ACHN (cell line): ENCODE results near the gene GNRHR.
A peak's percentile ranks its signal among the peaks of the same experiment; 100 is the strongest.
"Not testable (repeated sequence)": the region's sequence is repeated elsewhere in the genome, so short reads cannot be mapped to it uniquely, and the experiment has no call there.

ENCODE experiments used
- DNase-seq: peaks from one replicate; pipeline ENCODE4 v3.0.0-alpha.2; 2015
- in situ Hi-C: cut with HindIII; loops from 2 replicates; pipeline ENCODE4 v1.10.0; 2017; ENCODE audit warnings: low sequenced_read_pairs, low pct_ligation_motif_present, low pct_unique_long_range_greater_than_20kb

Gene GNRHR

DNA sequence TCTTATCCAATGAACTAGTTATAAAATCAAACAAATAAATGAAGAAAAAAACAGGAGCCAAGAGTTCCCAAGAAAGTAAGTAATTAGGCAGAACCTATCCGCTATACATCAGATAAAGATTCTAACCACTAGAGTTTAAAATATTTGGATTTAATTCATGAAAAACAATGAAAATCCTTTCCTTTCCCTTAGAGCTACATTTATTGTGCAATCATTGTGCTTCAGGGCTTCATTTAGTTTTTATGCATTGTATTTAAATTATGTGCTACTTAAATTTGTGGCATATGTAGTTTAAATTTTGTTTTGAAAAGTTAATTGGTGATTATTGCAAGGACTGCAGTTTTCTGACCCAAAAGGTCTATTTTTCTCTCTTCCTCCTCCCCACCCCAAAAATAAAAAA, 17.9 kb downstream of the GNRHR start:
- DNase-seq: no peak
- in situ Hi-C loops: no loop called here

GRCh38 chr4:67735325-67735724, 18.9 kb downstream of the GNRHR start:
- in situ Hi-C loops: no loop called here

DNA sequence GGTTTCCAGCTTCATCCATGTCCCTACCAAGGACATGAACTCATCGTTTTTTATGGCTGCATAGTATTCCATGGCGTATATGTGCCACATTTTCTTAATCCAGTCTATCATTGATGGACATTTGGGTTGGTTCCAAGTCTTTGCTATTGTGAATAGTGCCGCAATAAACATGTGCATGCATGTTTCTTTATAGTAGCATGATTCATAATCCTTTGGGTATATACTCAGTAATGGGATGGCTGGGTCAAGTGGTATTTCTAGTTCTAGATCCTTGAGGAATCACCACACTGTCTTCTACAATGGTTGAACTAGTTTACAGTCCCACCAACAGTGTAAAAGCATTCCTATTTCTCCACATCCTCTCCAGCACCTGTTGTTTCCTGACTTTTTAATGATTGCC, 23.7 kb downstream of the GNRHR start:
- DNase-seq, in situ Hi-C loops: not testable (repeated sequence)

More at GRCh38 chr4:67735325-67735724, 18.9 kb downstream of the GNRHR start:
- no peak for DNase-seq

DNA sequence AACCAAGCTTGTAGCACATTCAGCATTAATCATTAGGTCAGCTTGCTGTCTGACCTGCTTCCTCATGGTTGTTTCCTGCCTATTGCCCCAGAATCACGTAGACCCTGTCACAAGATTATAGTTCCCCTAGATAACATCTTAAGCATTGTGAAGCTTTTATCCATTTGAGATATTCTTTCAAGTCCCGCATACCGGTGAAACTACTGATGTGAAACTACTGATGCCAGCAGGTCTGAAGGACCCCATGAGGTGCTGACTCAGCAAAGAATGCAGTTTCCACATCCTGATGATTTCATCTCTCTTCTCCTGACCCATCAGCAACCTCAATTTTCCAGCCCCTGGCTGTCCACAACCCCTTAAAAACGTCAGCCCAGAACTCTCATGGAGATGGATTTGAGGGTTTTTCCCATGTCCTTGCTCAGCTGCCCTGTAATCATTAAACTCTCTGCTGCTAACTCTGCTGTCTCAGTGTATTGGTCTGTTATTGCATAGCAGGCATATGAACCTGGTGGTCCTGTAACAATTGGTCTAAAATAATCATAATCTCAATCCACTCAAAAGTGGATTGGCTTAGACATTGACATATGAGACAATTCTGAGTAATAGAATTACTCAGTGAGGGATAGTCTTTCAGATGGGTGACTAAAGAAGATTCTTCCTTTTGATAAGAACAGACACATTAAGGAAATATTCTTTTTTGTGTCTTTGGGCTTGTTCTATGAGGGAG, 26.9 kb downstream of the GNRHR start:
- DNase-seq: no peak
- in situ Hi-C loops: no loop called here

DNA sequence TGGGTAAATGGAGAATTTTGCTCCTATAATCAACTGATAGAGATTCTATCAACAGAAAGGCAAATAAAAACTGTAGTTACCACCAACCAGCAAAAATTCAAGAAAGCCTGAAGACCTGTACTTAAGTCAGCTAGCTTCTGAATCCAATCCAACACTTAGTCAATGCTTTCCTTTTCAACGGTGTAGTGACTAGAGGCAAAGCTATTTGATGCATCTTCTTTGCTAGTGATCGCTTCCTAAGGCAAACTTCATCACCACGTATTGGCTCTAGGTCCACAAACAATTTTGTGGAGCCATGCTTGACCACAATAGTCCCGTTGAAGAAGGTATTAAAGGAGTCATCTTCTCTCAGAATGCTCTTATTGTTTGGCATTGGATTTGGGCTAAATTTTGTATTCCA, 28.2 kb downstream of the GNRHR start:
- in situ Hi-C loops: no loop called here
- DNase-seq: no peak

GRCh38 chr4:67725132-67725531, 29.1 kb downstream of the GNRHR start:
- in situ Hi-C loops: no loop called here
- DNase-seq: no peak

- in situ Hi-C loops: no loop called here
- no peak for DNase-seq
These were observed 30.2 kb downstream of the GNRHR start for GRCh38 chr4:67723949-67724348.

DNA sequence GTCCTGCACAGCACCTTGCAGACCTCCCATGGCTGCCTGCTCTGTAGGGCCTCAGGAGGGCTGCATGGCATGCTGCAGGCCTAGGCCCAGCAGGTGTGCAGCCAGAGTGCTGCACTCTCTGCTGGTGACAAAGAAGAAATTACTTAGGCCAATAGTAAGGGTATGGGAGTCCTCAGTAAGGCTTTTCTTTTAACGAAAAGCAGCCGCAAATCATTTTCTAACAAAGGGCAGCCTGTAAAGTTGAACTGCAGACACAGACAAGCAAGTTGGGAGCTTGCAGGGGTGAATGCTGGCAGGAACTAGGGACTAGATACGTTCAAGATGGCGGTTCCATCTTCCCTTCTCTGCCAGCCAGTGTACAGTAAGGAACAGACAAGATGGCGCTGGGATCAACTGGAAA, 30.8 kb downstream of the GNRHR start:
- in situ Hi-C loops: no loop called here
- no peak for DNase-seq

GRCh38 chr4:67721770-67722597, 32.2 kb downstream of the GNRHR start:
- in situ Hi-C loops: no loop called here
- peak; percentile 49 for DNase-seq

GRCh38 chr4:67721315-67721769, 32.8 kb downstream of the GNRHR start:
- in situ Hi-C loops: no loop called here
- no peak for DNase-seq

DNA sequence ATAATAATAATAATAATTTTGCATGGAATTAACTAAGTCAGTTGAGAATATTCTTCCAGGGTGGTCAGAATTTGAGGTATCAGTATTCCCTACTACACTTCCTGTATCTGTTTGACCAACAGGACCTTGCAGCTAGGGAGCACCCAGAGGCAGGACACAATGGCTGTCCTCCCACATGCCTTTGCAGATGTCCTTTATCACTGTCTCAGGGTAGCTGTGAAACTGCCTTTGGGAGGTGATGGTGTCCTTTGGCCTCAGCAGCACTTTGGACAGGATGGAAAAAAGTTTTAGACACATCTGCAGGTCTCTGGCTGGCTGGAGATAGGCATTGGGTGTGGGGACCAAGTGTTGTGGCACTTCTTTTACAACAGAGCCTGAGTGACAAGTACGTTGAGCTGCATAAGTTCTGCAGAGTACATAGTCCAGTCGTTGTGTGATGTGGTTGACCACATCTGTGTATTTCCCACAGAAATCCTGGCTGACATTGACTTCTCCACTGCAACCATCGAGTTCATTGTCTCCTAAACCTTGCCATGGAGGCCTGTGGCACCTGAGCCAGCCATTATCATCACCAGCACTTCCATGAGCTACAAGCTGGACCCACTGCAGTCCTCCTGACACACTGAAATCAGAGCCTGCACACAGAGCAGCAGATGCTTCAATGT, 34.1 kb downstream of the GNRHR start:
- DNase-seq: no peak
- in situ Hi-C loops: no loop called here

DNA sequence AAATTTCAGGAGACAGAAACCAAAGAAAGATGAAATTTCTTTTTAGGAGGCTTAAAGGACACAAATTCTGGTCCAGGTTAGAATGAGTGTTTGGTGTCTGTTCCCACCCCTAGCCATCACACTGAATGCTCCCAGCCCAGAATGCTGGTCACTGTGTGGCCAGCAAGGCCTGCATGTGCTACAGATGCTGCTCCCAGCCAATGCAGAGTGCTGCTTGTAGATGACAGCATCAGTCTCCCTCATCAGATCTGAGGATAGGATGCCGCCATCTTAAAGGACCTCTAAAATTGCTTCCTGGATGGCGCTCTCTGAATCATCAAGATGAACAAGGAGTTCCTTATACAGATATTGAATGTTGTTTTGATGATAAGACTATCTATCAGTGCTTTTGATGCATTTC, 35.3 kb downstream of the GNRHR start:
- DNase-seq: no peak
- in situ Hi-C loops: no loop called here

DNA sequence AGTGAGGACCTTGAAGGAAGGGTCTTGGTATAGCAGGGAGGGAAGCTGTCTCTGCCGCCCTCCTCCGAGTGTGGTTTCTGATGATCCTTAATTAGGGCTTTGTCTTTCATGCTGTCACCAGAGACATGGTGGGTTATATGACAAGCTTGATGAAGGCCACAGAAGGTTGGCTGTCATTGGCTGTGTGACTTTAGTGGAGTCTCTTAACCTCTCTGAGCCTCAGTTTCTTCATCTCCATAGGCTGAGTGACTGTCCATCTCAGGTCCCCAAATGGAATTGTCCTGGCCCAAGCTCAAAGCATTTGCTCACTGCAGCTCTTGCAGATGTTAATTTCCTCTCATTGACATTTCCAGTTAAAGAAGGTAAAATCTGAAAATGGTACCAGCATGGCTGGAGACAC, 36.6 kb downstream of the GNRHR start:
- in situ Hi-C loops: no loop called here

GRCh38 chr4:67714955-67715354, 39.2 kb downstream of the GNRHR start:
- DNase-seq: no peak
- in situ Hi-C loops: no loop called here

More for the DNA sequence above, 36.6 kb downstream of the GNRHR start:
- DNase-seq: no peak

- in situ Hi-C loops: no loop called here
- DNase-seq: no peak
These were observed 40.0 kb downstream of the GNRHR start for GRCh38 chr4:67714248-67714583.

GRCh38 chr4:67713529-67714247, 40.5 kb downstream of the GNRHR start:
- in situ Hi-C loops: no loop called here
- DNase-seq: peak; percentile 20

DNA sequence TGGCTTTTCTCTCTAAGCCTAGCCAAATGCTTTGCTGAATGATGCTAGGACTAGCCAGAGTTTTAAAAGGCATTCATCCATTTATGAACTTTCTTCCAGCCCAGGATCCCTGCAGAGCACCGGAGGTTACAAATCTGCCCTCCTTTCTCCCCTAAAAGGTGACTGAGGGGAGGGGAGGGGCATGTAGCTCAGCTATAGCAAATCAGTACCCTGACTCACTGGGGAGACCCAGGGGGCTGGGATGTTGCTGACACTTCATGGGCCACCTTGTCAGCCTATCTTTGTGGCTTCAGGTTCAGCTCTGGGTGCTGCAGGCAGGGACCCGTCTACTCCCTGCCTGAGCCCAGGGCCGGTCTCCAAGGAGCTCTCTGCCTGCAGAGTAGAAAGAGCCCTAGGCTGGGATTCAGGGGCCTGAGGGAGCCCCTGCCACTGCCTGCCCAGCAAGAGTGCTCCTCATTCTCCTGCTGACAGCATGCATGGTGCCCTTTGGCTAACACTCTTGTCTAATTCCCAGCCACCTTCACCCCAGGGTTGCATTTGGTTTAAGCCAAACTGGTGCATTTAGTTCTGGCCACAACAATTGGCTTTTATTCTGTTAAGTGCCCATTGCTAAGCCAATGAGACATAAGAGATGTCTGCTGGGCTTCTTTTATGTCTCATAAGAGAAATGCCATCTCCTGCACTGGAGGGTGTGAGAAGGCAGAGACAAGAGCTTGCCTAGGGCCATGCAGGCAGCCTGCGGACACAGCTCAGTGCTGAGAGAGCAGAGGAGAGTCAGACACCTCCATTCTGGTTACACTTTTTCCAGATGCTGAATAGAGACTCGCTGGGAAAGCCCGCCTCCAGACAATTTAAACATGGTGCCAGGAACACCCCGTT, 41.3 kb downstream of the GNRHR start:
- DNase-seq: no peak
- in situ Hi-C loops: no loop called here

DNA sequence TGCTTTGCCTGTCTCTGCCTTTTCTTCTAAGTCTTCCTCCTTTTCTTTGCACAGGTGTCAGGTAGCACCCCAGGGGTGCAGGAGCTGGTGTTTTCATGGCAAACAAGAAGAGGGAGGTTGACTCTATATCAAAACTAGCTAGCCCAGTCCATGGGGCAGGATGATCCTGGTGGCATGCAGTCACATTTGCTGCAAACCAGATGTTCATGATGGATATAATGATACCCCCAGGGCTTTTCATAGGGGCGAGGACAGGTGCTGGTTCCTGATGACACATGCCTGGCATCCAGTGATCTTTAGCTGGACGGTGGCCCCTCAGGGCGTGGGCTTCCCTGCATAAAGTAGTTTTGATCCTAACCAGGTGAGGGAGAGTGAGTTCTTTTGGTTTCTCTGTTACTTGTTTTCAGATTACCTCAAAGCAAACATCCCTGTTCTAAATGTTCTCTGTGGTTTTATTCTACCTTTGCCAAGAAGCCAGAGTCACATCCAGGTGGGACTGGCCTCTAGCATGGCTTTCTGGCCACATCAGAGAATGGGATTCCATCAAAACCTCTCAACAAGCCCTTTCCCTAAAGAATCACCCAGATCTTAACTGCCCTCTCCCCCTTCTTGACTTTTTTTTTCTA, 42.1 kb downstream of the GNRHR start:
- in situ Hi-C loops: no loop called here
- no peak for DNase-seq
